Fibroblast of lung (primary cell): ENCODE results near the gene NIT1.

Experiments used
- EZH2 ChIP-seq: IDR thresholded peaks from 2 replicates; pipeline ENCODE4 v1.5.1; 2012; ENCODE audit warnings: low read length, control low read depth, mild to moderate bottlenecking; ENCODE audit errors: missing control alignments
- TF ChIP-seq, protein P1 (sequence below), 2 donors: IDR thresholded peaks in 1 of 2; conservative IDR thresholded peaks in 1 of 2; 1 replicate in 1 of 2; 2 replicates in 1 of 2; pipeline ENCODE4 v1.5.1; 2011 to 2012; ENCODE audit warnings: low read length in 2 of 2, control low read depth in 1 of 2, inconsistent platforms in 1 of 2, low read depth in 1 of 2, mild to moderate bottlenecking in 1 of 2

DNA sequence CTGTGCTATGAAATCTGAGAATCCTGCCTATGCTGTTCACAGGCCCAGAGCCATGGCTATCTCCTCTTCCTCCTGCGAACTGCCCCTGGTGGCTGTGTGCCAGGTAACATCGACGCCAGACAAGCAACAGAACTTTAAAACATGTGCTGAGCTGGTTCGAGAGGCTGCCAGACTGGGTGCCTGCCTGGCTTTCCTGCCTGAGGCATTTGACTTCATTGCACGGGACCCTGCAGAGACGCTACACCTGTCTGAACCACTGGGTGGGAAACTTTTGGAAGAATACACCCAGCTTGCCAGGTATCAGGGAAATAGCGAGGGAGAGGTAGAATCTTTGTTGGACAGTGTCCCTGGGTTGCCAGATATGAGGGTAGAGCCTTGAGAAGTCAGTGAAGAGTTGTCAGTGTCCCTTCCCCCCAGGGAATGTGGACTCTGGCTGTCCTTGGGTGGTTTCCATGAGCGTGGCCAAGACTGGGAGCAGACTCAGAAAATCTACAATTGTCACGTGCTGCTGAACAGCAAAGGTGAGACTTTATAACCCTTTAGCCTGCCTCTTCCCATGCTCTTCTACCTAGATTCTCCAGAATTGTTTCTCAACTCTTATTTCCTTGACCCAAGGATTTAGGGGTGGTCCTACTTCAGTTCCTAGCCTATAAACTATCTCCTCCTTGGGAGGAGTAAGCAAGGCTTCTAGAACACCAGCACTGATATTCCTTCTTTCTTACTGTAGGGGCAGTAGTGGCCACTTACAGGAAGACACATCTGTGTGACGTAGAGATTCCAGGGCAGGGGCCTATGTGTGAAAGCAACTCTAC is 1.4 kb downstream of the NIT1 start:
- TF ChIP-seq, protein P1, sequence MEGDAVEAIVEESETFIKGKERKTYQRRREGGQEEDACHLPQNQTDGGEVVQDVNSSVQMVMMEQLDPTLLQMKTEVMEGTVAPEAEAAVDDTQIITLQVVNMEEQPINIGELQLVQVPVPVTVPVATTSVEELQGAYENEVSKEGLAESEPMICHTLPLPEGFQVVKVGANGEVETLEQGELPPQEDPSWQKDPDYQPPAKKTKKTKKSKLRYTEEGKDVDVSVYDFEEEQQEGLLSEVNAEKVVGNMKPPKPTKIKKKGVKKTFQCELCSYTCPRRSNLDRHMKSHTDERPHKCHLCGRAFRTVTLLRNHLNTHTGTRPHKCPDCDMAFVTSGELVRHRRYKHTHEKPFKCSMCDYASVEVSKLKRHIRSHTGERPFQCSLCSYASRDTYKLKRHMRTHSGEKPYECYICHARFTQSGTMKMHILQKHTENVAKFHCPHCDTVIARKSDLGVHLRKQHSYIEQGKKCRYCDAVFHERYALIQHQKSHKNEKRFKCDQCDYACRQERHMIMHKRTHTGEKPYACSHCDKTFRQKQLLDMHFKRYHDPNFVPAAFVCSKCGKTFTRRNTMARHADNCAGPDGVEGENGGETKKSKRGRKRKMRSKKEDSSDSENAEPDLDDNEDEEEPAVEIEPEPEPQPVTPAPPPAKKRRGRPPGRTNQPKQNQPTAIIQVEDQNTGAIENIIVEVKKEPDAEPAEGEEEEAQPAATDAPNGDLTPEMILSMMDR (conservative IDR thresholded peaks at IDR 0.05 in 1 of 2, IDR thresholded peaks at IDR 0.05 in 1 of 2; ENCODE audit: low read depth in 1 of 2, low read length in 2 of 2): peak; percentile 38 to 51
- TF ChIP-seq EZH2: no peak
